Endothelial cell of umbilical vein (primary cell): ENCODE results near the gene ESRRA. TPM values are rescaled to one million over a fixed set of nuclear protein-coding genes. Genes with fewer than 3 reads are reported as not detected.

ENCODE experiments used
- BruUV-seq: library from RNA; stranded (reverse); fragments of 400-500 nt; replicated peaks from 2 replicates; lab custom pipeline; 2021; lab: Mats Ljungman, UMichigan
- CTCF ChIA-PET: fragments of 300-600, 350-600 bp; sonication (Branson Sonifier 250); formaldehyde crosslinking; loops from one replicate; lab custom pipeline; 2021; ENCODE audit warnings: antibody characterized with exemption, inconsistent platforms; lab: Charles Lee
- POLR2A ChIA-PET: fragments of 300-600, 350-600 bp; sonication (Branson Sonifier 250); formaldehyde crosslinking; loops from one replicate; lab custom pipeline; 2021; ENCODE audit warnings: antibody characterized with exemption, inconsistent platforms; lab: Charles Lee
- DNase-seq: peaks from one replicate; pipeline ENCODE4 v3.0.0-alpha.2; 2011; ENCODE audit warnings: low read depth, low spot score
- FAIRE-seq: peaks from 2 replicates; lab custom pipeline; 2011; peaks lifted over from hg19 to GRCh38; lab: Jason Lieb, UNC
- H2AFZ ChIP-seq: 2 replicates; pipeline ENCODE4 v1.6.0; 2012; ENCODE audit warnings: low read depth, low read length, control low read depth, inconsistent platforms
- H3K27ac ChIP-seq: 2 replicates; pipeline ENCODE4 v1.5.1; 2011; ENCODE audit warnings: low read depth, mild to moderate bottlenecking, control low read depth, low read length, moderate library complexity; ENCODE audit not compliant: insufficient read depth
- H3K27me3 ChIP-seq, 2 experiments: 2 replicates each; pipeline versions ENCODE4 v1.6.0 to v1.6.1; 2011; ENCODE audit warnings: low read length in 2 of 2, mixed read lengths in 1 of 2; ENCODE audit not compliant: control insufficient read depth in 2 of 2, insufficient read depth in 2 of 2
- H3K36me3 ChIP-seq, 2 experiments: 2 replicates in 1 of 2; 3 replicates in 1 of 2; pipeline ENCODE4 v1.5.1; 2011; ENCODE audit warnings: low read length in 2 of 2, mild to moderate bottlenecking in 1 of 2, moderate library complexity in 1 of 2; ENCODE audit not compliant: control insufficient read depth in 2 of 2, insufficient read depth in 2 of 2; ENCODE audit errors: extremely low read depth in 1 of 2
- H3K4me1 ChIP-seq: 3 replicates; pipeline ENCODE4 v1.5.1; 2011; ENCODE audit warnings: mild to moderate bottlenecking, low read length; ENCODE audit not compliant: control insufficient read depth, insufficient read depth; ENCODE audit errors: extremely low read depth
- H3K4me2 ChIP-seq: 2 replicates; pipeline ENCODE4 v1.6.1; 2011; ENCODE audit warnings: low read length, control low read depth, mixed read lengths; ENCODE audit not compliant: insufficient read depth
- H3K4me3 ChIP-seq, 3 experiments: fragments of 200-600 bp in 1 of 3; sonication (generic), shearing (Covaris generic) in 1 of 3; replicated peaks in 1 of 3; 2 replicates each; pipeline ENCODE4 v1.5.1; 2011 to 2016; ENCODE audit warnings: control low read depth in 3 of 3, low read length in 3 of 3, mild to moderate bottlenecking in 2 of 3, inconsistent platforms in 1 of 3, low read depth in 1 of 3, moderate library complexity in 1 of 3; ENCODE audit not compliant: insufficient read depth in 1 of 3
- H3K79me2 ChIP-seq: 2 replicates; pipeline ENCODE4 v1.6.0; 2012; ENCODE audit warnings: low read length, inconsistent platforms; ENCODE audit not compliant: control insufficient read depth, insufficient read depth
- H3K9ac ChIP-seq: replicated peaks from 2 replicates; pipeline ENCODE3; 2011; ENCODE audit warnings: low read length, control low read depth; ENCODE audit not compliant: insufficient read depth; ENCODE audit errors: extremely low read depth
- H3K9me1 ChIP-seq: replicated peaks from 3 replicates; pipeline ENCODE4 v1.6.0; 2011; ENCODE audit warnings: mild to moderate bottlenecking, low read length; ENCODE audit not compliant: control insufficient read depth, insufficient read depth; ENCODE audit errors: extremely low read depth
- H3K9me3 ChIP-seq: replicated peaks from 2 replicates; pipeline ENCODE4 v1.5.1; 2012; ENCODE audit warnings: low read length, inconsistent platforms; ENCODE audit not compliant: control insufficient read depth, insufficient read depth
- H4K20me1 ChIP-seq: replicated peaks from 2 replicates; pipeline ENCODE3; 2011; ENCODE audit warnings: mild to moderate bottlenecking, low read length; ENCODE audit not compliant: control insufficient read depth, insufficient read depth; ENCODE audit errors: extremely low read depth
- EZH2 ChIP-seq: IDR thresholded peaks from 2 replicates; pipeline ENCODE4 v1.6.1; 2012; ENCODE audit warnings: borderline replicate concordance, low read depth, mild to moderate bottlenecking, moderate library complexity, low read length, inconsistent platforms; ENCODE audit not compliant: severe bottlenecking
- FOS ChIP-seq: IDR thresholded peaks from 2 replicates; pipeline ENCODE4 v1.6.1; 2011; ENCODE audit warnings: mild to moderate bottlenecking, low read length, moderate library complexity, borderline replicate concordance; ENCODE audit not compliant: insufficient read depth
- GATA2 ChIP-seq: IDR thresholded peaks from 2 replicates; pipeline ENCODE4 v1.7.0; 2011; ENCODE audit warnings: low read depth, mild to moderate bottlenecking, moderate library complexity, mixed read lengths, low read length; ENCODE audit not compliant: insufficient read length, insufficient read depth
- JUN ChIP-seq: IDR thresholded peaks from 2 replicates; pipeline ENCODE4 v1.6.1; 2011; ENCODE audit warnings: borderline replicate concordance, low read depth; ENCODE audit not compliant: insufficient read length, insufficient read depth
- MYC ChIP-seq: IDR thresholded peaks from one replicate; pipeline ENCODE4 v1.6.1; 2011; ENCODE audit warnings: mild to moderate bottlenecking, low read depth, low read length
- POLR2A ChIP-seq: IDR thresholded peaks from 2 replicates; pipeline ENCODE4 v1.6.1; 2012; ENCODE audit warnings: low read depth, mild to moderate bottlenecking, control low read depth, low read length
- POLR2AphosphoS5 ChIP-seq: IDR thresholded peaks from 2 replicates; pipeline ENCODE4 v1.6.1; 2012; ENCODE audit warnings: low read depth, mild to moderate bottlenecking, control low read depth, low read length, moderate library complexity; ENCODE audit not compliant: insufficient read depth
- dilution Hi-C: fragments of 300-500 bp; cut with MboI; formaldehyde crosslinking; loops from one replicate; pipeline ENCODE4 v1.15.0; 2019; ENCODE audit warnings: low sequenced_read_pairs; ENCODE audit not compliant: extremely low pct_ligation_motif_present
- intact Hi-C: fragments of 100-400 bp; cut with micrococcal nuclease; formaldehyde crosslinking; loops from one replicate; pipeline ENCODE4 v1.10.0; 2022
- polyA plus RNA-seq, 4 experiments: library from polyadenylated mRNA; depleted of rRNA in 3 of 4; stranded (reverse) in 3 of 4; unstranded in 1 of 4; fragments of >200 nt; gene quantifications; 2 replicates each; pipeline versions ENCODE4 v1.2.1 to v1.2.3, GENCODE V29; 2011 to 2012; ENCODE audit warnings: missing spikeins in 1 of 4
- total RNA-seq: library from RNA; stranded (reverse); gene quantifications from 2 replicates; pipeline ENCODE4 v1.2.3, GENCODE V29; 2021
- TF ChIP-seq, protein P1 (sequence below), 2 donors: IDR thresholded peaks; 1 replicate in 1 of 2; 2 replicates in 1 of 2; pipeline ENCODE4 v1.5.1; 2011; ENCODE audit warnings: low read length in 2 of 2, mild to moderate bottlenecking in 2 of 2, moderate library complexity in 2 of 2, control low read depth in 1 of 2, inconsistent platforms in 1 of 2, low read depth in 1 of 2; ENCODE audit not compliant: insufficient read depth in 1 of 2; ENCODE audit errors: extremely low read depth in 1 of 2
- TF ChIP-seq, protein P2 (sequence below): IDR thresholded peaks from 2 replicates; pipeline ENCODE4 v1.6.1; 2011; ENCODE audit not compliant: insufficient read depth, insufficient read length

ESRRA gene
- total and polyA plus RNA-seq, 2 donors (not counting 3 experiments of a cell fraction or from before 2014, with no cell fraction given): 17.2 to 37.4 TPM

DNA sequence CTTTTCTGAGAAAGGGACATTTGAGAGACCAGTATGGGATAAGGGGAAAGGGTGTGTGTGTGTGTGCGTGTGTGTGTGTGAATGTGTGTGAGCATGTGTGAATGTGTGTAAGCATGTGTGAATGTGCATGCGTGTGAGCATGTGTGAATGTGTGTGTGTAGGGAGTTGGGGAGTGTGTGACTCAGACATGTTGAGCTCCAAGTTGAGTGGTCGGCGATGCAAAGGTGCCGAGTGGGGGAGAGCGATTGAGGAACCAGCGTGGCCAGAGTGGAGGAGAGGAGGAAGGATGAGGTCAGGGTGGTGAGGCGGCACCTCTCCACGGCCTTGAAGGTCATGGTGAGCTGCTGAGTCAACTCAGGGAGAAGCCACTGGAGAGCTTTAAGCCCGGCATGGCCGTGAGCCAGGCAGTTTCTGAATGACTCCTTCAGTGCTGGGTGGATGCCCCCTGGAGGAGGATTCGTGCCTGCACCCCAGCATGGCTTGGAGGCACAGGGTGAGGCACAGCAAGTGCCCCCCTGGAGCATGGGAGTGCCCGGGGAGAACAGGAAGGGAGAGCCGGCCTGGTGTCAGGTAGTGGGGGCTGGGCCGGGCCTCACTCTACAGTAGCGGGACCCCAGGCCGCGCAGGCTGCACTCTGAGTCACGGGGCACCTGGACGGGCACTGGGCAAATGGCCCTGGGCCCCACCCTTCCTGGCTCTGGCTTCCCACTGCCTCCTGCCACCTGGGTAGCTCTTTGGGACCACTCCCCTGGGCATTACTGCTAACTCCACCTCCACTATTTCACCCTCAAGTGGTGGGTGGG lies 26.4 kb downstream of the ESRRA start:
- H3K4me2 ChIP-seq: no peak overlapping the region
- H3K79me2 ChIP-seq: no peaks in the 10 kb centered on the region
- peaks cover 3% of the 10 kb centered on the region for H3K4me1 ChIP-seq
- no peak for TF ChIP-seq MYC
- TF ChIP-seq, protein P1, sequence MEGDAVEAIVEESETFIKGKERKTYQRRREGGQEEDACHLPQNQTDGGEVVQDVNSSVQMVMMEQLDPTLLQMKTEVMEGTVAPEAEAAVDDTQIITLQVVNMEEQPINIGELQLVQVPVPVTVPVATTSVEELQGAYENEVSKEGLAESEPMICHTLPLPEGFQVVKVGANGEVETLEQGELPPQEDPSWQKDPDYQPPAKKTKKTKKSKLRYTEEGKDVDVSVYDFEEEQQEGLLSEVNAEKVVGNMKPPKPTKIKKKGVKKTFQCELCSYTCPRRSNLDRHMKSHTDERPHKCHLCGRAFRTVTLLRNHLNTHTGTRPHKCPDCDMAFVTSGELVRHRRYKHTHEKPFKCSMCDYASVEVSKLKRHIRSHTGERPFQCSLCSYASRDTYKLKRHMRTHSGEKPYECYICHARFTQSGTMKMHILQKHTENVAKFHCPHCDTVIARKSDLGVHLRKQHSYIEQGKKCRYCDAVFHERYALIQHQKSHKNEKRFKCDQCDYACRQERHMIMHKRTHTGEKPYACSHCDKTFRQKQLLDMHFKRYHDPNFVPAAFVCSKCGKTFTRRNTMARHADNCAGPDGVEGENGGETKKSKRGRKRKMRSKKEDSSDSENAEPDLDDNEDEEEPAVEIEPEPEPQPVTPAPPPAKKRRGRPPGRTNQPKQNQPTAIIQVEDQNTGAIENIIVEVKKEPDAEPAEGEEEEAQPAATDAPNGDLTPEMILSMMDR (IDR thresholded peaks at IDR 0.05; ENCODE audit: extremely low read depth in 1 of 2, insufficient read depth in 1 of 2, low read depth in 1 of 2, low read length in 2 of 2): peak; percentile 64 to 82
- TF ChIP-seq, protein P2, sequence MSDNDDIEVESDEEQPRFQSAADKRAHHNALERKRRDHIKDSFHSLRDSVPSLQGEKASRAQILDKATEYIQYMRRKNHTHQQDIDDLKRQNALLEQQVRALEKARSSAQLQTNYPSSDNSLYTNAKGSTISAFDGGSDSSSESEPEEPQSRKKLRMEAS: peak; percentile 33
- no peak for TF ChIP-seq EZH2
- peak; percentile 27 for TF ChIP-seq POLR2AphosphoS5
- TF ChIP-seq FOS: peak; percentile 32
- no peak for TF ChIP-seq GATA2
- no peak for TF ChIP-seq POLR2A
- no peak for TF ChIP-seq JUN
- H2AFZ ChIP-seq: peak overlapping the region; percentile 8
- DNase-seq (peak; percentile 74), FAIRE-seq (peak; percentile 83)
- no peaks in the 10 kb centered on the region for H3K9me1 ChIP-seq
- H3K27ac ChIP-seq: no peak overlapping the region
- H3K36me3 ChIP-seq: no peaks in the 10 kb centered on the region
- no peak overlapping the region for H3K4me3 ChIP-seq
- ChIA-PET POLR2A (interaction anchor here (0.5 to 1.2 kb wide), 2 partner anchors 14 to 331 kb away, joined by 3 to 6 read pairs; partner anchors contain the start of genes PRDX5 and TRMT112), CTCF (interaction anchor here (0.6 to 5.4 kb wide), 21 partner anchors 9 to 146 kb away, joined by 3 to 71 read pairs (median 5); partner anchors contain the start of genes BAD, CATSPERZ, CCDC88B and ESRRA)
- no peaks in the 10 kb centered on the region for H3K27me3 ChIP-seq
- no peaks in the 10 kb centered on the region for H3K9me3 ChIP-seq
- dilution Hi-C loops: no loop called here
- BruUV-seq: no TSS peak
- H3K9ac ChIP-seq: no peak overlapping the region
- H4K20me1 ChIP-seq: no peaks in the 10 kb centered on the region
- intact Hi-C loops: loop anchor here (2.0 kb wide), 1 partner anchor 13 kb away; the partner anchor contains the start of gene PRDX5
